ENCODE measurements around the gene ONECUT1. TPM values are rescaled to one million over a fixed set of nuclear protein-coding genes. Genes with fewer than 3 reads are reported as not detected.
"Not testable (repeated sequence)": the region's sequence is repeated elsewhere in the genome, so short reads cannot be mapped to it uniquely, and the experiment has no call there.

The ONECUT1 gene
- total RNA-seq: not detected
- not detected for polyA plus RNA-seq (ENCODE audit: insufficient read length in 6 of 6)
- long read RNA-seq, donor 1: 0 reads
- long read RNA-seq, donor 2: 0 reads
- long read RNA-seq, donor 3: 0 reads
- long read RNA-seq, donor 4: 0 reads
- long read RNA-seq, donor 5: 0 reads
- long read RNA-seq, donor 6: 0 reads
- long read RNA-seq, donor 7: 0 reads
- long read RNA-seq, donor 8: 0 reads
- long read RNA-seq, donor 9: 0 reads
- long read RNA-seq, donor 10: 0 reads
- long read RNA-seq, donor 11: 0 reads
- long read RNA-seq, donor 12: 0 reads

GRCh38 chr15:52790169-52790708, at the start of gene ONECUT1:
Gene ONECUT1 (minus strand): TSS chr15:52790336. CDS start chr15:52789884, 452 bp downstream.
- Histone ChIP-seq H3K27me3 (peaks cover 91 to 100% of the 10 kb centered on the region in 2 donors), H3K27ac (no peak within 1 kb of the TSS), H3K4me3 (peak within 1 kb of the TSS; percentile 22 to 38), H3K36me3 (no peaks in the 10 kb centered on the region), H3K9me3 (no peaks in the 10 kb centered on the region), H3K4me1 (peaks cover 9 to 34% of the 10 kb centered on the region in 2 donors)
- ATAC-seq (peak; percentile 84), DNase-seq (peak in 2 of 4 donors; percentile 56 to 66)
- intact Hi-C loops (cut with DNase I): no loop called here
- TF ChIP-seq CTCF (IDR thresholded peaks at IDR 0.05): no peak

- ATAC-seq (no peak), DNase-seq (no peak)
- peaks cover 0 to 3% of the 10 kb centered on the region in 2 donors for H3K9me3 ChIP-seq
- intact Hi-C loops (cut with DNase I): no loop called here
- no peaks in the 10 kb centered on the region for H3K27me3 ChIP-seq
- no peak for TF ChIP-seq CTCF (IDR thresholded peaks at IDR 0.05)
- H3K36me3 ChIP-seq: no peaks in the 10 kb centered on the region
- no peaks in the 10 kb centered on the region for H3K4me1 ChIP-seq
- no peak overlapping the region for H3K4me3 ChIP-seq
- no peak overlapping the region for H3K27ac ChIP-seq
Observed at GRCh38 chr15:52834379-52834778, 44.2 kb upstream of the ONECUT1 start.

GRCh38 chr15:52824169-52824942, 34.2 kb upstream of the ONECUT1 start:
- H3K27ac ChIP-seq; H3K4me3 ChIP-seq; DNase-seq; H3K36me3 ChIP-seq; intact Hi-C loops (cut with DNase I); H3K4me1 ChIP-seq; H3K9me3 ChIP-seq; ATAC-seq: not testable (repeated sequence)
- peaks cover 2 to 18% of the 10 kb centered on the region in 2 donors for H3K27me3 ChIP-seq

GRCh38 chr15:52822475-52822874, 32.3 kb upstream of the ONECUT1 start:
- Histone ChIP-seq H3K9me3 (no peaks in the 10 kb centered on the region), H3K4me1 (no peaks in the 10 kb centered on the region), H3K36me3 (no peaks in the 10 kb centered on the region), H3K4me3 (no peak overlapping the region), H3K27ac (no peak overlapping the region), H3K27me3 (peaks cover 4 to 32% of the 10 kb centered on the region in 2 donors)
- peak; percentile 84 for ATAC-seq
- intact Hi-C loops (cut with DNase I): no loop called here
- DNase-seq: peak in 2 of 4 donors; percentile 19 to 40
- TF ChIP-seq CTCF (IDR thresholded peaks at IDR 0.05): no peak

- no peaks in the 10 kb centered on the region for H3K9me3 ChIP-seq
- H3K4me1 ChIP-seq: no peaks in the 10 kb centered on the region
- no peak for DNase-seq
- no peak overlapping the region for H3K27ac ChIP-seq
- no peak overlapping the region for H3K4me3 ChIP-seq
- H3K36me3 ChIP-seq: no peaks in the 10 kb centered on the region
- no peak for TF ChIP-seq CTCF (IDR thresholded peaks at IDR 0.05)
- no peak for ATAC-seq
- intact Hi-C loops (cut with DNase I): no loop called here
- H3K27me3 ChIP-seq: peaks cover 4 to 45% of the 10 kb centered on the region in 2 donors
Observed at GRCh38 chr15:52819253-52819652, 29.1 kb upstream of the ONECUT1 start.

GRCh38 chr15:52815899-52816298, 25.8 kb upstream of the ONECUT1 start:
- H3K27ac ChIP-seq; ATAC-seq; H3K36me3 ChIP-seq; H3K9me3 ChIP-seq; intact Hi-C loops (cut with DNase I); H3K4me3 ChIP-seq; H3K4me1 ChIP-seq; DNase-seq: not testable (repeated sequence)
- peaks cover 4 to 70% of the 10 kb centered on the region in 2 donors for H3K27me3 ChIP-seq

All from left lung (tissue), 14 donors.